Neural cell (in vitro differentiated cells): ENCODE results near the gene GRIP1. TPM values are rescaled to one million over a fixed set of nuclear protein-coding genes. Genes with fewer than 3 reads are reported as not detected.

ENCODE experiments used
- H2AFZ ChIP-seq: fragments of 200-600, 300-800 bp; sonication (generic), shearing (Covaris generic); 2 replicates; pipeline ENCODE4 v1.6.0; 2014; ENCODE audit warnings: low read depth, mild to moderate bottlenecking, antibody characterized with exemption, low read length, moderate library complexity
- H3F3A ChIP-seq: fragments of 200-600 bp; shearing (Covaris generic); 2 replicates; pipeline ENCODE4 v1.6.1; 2016; ENCODE audit warnings: mild to moderate bottlenecking, moderate library complexity, mixed read lengths, antibody characterized with exemption, low read length; ENCODE audit not compliant: insufficient read depth, poor library complexity, severe bottlenecking
- H3K27ac ChIP-seq: fragments of 200-600, 300-800 bp; sonication (generic), shearing (Covaris generic); 2 replicates; pipeline ENCODE4 v1.5.1; 2014; ENCODE audit warnings: mild to moderate bottlenecking, low read length, moderate library complexity
- H3K27me3 ChIP-seq: fragments of 300-800, 200-600 bp; sonication (generic), shearing (Covaris generic); 2 replicates; pipeline ENCODE4 v1.6.0; 2014; ENCODE audit warnings: mild to moderate bottlenecking, low read depth, low read length, moderate library complexity; ENCODE audit not compliant: insufficient read depth
- H3K36me3 ChIP-seq: fragments of 300-800, 200-600 bp; sonication (generic), shearing (Covaris generic); 2 replicates; pipeline ENCODE4 v1.5.1; 2014; ENCODE audit warnings: mild to moderate bottlenecking, antibody characterized with exemption, low read length, moderate library complexity; ENCODE audit not compliant: insufficient read depth
- H3K4me2 ChIP-seq: fragments of 300-800, 200-600 bp; sonication (generic), shearing (Covaris generic); 2 replicates; pipeline ENCODE4 v1.6.0; 2014; ENCODE audit warnings: mild to moderate bottlenecking, low read length
- H3K4me3 ChIP-seq: fragments of 300-800, 200-600 bp; sonication (generic), shearing (Covaris generic); 2 replicates; pipeline ENCODE4 v1.5.1; 2014; ENCODE audit warnings: mild to moderate bottlenecking, low read length, moderate library complexity
- H3K79me2 ChIP-seq: fragments of 200-600 bp; shearing (Covaris generic); replicated peaks from 2 replicates; pipeline ENCODE4 v1.6.0; 2014; ENCODE audit warnings: mild to moderate bottlenecking, low read length, moderate library complexity; ENCODE audit not compliant: insufficient read depth
- H3K9ac ChIP-seq: fragments of 300-800, 200-600 bp; sonication (generic), shearing (Covaris generic); 2 replicates; pipeline ENCODE4 v1.6.1; 2016; ENCODE audit warnings: mild to moderate bottlenecking, low read length, mixed read lengths
- H3K9me2 ChIP-seq: fragments of 200-600 bp; shearing (Covaris generic); 2 replicates; pipeline ENCODE4 v1.6.1; 2016; ENCODE audit warnings: mild to moderate bottlenecking, low read length, mixed read lengths; ENCODE audit not compliant: insufficient read depth
- H3K9me3 ChIP-seq: fragments of 200-600, 300-800 bp; sonication (generic), shearing (Covaris generic); 2 replicates; pipeline ENCODE4 v1.6.1; 2016; ENCODE audit warnings: mild to moderate bottlenecking, mixed run types, low read length, moderate library complexity, mixed read lengths
- H4K20me1 ChIP-seq: fragments of 200-600 bp; shearing (Covaris generic); 2 replicates; pipeline ENCODE4 v1.6.1; 2016; ENCODE audit warnings: mild to moderate bottlenecking, mixed run types; ENCODE audit not compliant: insufficient read depth
- EP300 ChIP-seq: fragments of 450-650 bp; conservative IDR thresholded peaks from 2 replicates; pipeline ENCODE4 v1.6.1; 2014; ENCODE audit warnings: antibody characterized with exemption, mild to moderate bottlenecking, moderate library complexity; ENCODE audit not compliant: poor library complexity, severe bottlenecking
- EZH2 ChIP-seq: fragments of 200-600, 300-800 bp; shearing (Covaris generic), sonication (generic); IDR thresholded peaks from 2 replicates; pipeline ENCODE4 v1.6.1; 2014; ENCODE audit warnings: antibody characterized with exemption, low read length, borderline replicate concordance, mild to moderate bottlenecking; ENCODE audit not compliant: insufficient read depth, poor library complexity, severe bottlenecking
- POLR2AphosphoS5 ChIP-seq: IDR thresholded peaks from 2 replicates; pipeline ENCODE4 v1.6.1; 2012
- RAD21 ChIP-seq: fragments of 450-650 bp; conservative IDR thresholded peaks from 2 replicates; pipeline ENCODE4 v1.6.1; 2014; ENCODE audit warnings: antibody characterized with exemption, mild to moderate bottlenecking, moderate library complexity
- polyA plus RNA-seq: library from polyadenylated mRNA; depleted of rRNA; stranded (reverse); fragments of >200 nt; gene quantifications from 2 replicates; pipeline ENCODE4 v1.2.3, GENCODE V29; 2014
- TF ChIP-seq, protein P1 (sequence below): IDR thresholded peaks from 2 replicates; pipeline ENCODE4 v1.6.1; 2012; ENCODE audit warnings: borderline replicate concordance
- TF ChIP-seq, protein P2 (sequence below): fragments of 450-650 bp; IDR thresholded peaks from 2 replicates; pipeline ENCODE4 v1.5.1; 2014; ENCODE audit warnings: antibody characterized with exemption, mild to moderate bottlenecking, moderate library complexity; ENCODE audit not compliant: poor library complexity, severe bottlenecking

Gene GRIP1
- polyA plus RNA-seq, 1 donor from 2014 or later = 41.1 TPM

GRCh38 chr12:66399911-66400306 is 279.0 kb downstream of the GRIP1 start:
- Histone ChIP-seq H3K4me2 (no peak overlapping the region), H3K79me2 (no peaks in the 10 kb centered on the region), H3K9ac (no peak overlapping the region), H3K27ac (no peak overlapping the region), H3K9me3 (no peaks in the 10 kb centered on the region), H3K27me3 (no peaks in the 10 kb centered on the region), H2AFZ (no peak overlapping the region), H4K20me1 (no peaks in the 10 kb centered on the region), H3K4me3 (no peak overlapping the region), H3F3A (no peaks in the 10 kb centered on the region), H3K36me3 (no peaks in the 10 kb centered on the region), H3K9me2 (no peaks in the 10 kb centered on the region)
- TF ChIP-seq, protein P1, sequence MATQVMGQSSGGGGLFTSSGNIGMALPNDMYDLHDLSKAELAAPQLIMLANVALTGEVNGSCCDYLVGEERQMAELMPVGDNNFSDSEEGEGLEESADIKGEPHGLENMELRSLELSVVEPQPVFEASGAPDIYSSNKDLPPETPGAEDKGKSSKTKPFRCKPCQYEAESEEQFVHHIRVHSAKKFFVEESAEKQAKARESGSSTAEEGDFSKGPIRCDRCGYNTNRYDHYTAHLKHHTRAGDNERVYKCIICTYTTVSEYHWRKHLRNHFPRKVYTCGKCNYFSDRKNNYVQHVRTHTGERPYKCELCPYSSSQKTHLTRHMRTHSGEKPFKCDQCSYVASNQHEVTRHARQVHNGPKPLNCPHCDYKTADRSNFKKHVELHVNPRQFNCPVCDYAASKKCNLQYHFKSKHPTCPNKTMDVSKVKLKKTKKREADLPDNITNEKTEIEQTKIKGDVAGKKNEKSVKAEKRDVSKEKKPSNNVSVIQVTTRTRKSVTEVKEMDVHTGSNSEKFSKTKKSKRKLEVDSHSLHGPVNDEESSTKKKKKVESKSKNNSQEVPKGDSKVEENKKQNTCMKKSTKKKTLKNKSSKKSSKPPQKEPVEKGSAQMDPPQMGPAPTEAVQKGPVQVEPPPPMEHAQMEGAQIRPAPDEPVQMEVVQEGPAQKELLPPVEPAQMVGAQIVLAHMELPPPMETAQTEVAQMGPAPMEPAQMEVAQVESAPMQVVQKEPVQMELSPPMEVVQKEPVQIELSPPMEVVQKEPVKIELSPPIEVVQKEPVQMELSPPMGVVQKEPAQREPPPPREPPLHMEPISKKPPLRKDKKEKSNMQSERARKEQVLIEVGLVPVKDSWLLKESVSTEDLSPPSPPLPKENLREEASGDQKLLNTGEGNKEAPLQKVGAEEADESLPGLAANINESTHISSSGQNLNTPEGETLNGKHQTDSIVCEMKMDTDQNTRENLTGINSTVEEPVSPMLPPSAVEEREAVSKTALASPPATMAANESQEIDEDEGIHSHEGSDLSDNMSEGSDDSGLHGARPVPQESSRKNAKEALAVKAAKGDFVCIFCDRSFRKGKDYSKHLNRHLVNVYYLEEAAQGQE = no peak
- TF ChIP-seq EZH2 (no peak), RAD21 (no peak), EP300 (no peak), POLR2AphosphoS5 (no peak)
- TF ChIP-seq, protein P2, sequence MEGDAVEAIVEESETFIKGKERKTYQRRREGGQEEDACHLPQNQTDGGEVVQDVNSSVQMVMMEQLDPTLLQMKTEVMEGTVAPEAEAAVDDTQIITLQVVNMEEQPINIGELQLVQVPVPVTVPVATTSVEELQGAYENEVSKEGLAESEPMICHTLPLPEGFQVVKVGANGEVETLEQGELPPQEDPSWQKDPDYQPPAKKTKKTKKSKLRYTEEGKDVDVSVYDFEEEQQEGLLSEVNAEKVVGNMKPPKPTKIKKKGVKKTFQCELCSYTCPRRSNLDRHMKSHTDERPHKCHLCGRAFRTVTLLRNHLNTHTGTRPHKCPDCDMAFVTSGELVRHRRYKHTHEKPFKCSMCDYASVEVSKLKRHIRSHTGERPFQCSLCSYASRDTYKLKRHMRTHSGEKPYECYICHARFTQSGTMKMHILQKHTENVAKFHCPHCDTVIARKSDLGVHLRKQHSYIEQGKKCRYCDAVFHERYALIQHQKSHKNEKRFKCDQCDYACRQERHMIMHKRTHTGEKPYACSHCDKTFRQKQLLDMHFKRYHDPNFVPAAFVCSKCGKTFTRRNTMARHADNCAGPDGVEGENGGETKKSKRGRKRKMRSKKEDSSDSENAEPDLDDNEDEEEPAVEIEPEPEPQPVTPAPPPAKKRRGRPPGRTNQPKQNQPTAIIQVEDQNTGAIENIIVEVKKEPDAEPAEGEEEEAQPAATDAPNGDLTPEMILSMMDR = no peak

DNA sequence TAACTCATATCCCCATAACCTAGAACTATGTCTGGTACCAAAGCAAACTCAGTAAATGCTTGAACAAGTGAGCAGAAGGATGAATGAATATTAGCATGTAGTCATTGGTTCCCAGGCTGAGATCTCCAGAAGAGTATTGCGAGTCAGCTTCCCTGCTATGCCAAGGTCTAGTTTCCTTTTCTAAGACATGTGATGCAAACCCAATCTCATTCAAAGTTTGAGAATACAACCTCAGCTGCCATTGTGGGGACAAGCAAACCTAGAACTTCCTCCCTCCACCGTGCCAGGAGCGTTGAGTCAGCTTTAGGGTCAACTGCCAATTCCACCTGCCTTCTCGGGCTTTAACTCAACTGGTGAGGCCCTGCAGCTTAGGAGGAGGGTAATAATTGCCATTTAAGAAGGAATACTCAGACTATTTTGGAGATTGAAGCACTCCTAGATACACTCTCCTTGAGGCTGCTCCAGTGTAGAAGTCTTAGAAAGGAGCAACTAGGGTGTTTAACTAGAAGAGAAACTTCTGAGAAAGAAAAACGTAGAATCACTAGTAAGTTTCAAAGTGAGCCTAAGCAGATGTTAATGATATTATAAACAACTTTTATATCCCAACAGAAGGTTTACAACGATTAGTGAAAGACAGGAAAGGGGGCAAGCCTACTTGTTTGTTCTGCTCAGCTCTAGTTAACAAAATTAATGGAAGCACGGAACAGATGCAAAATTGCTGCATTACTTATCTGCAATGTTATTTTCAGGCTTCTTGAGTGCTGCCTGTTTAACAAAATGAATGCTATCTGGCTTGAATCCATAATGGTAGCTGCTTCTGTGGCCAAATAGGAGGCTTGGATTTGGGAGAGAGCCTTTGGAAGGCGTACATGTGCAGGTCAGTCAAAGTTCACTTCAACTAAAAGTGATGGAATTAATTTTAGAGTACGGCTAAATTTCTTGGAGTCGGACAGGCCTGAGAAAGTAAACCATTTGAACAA is 279.7 kb downstream of the GRIP1 start:
- no peaks in the 10 kb centered on the region for H3K9me2 ChIP-seq
- no peak for TF ChIP-seq POLR2AphosphoS5
- H3K4me2 ChIP-seq = no peak overlapping the region

More for the DNA sequence above, 279.7 kb downstream of the GRIP1 start:
- H2AFZ ChIP-seq = no peak overlapping the region
- no peaks in the 10 kb centered on the region for H3K27me3 ChIP-seq
- no peaks in the 10 kb centered on the region for H3F3A ChIP-seq
- no peaks in the 10 kb centered on the region for H4K20me1 ChIP-seq
- no peak overlapping the region for H3K4me3 ChIP-seq
- no peaks in the 10 kb centered on the region for H3K36me3 ChIP-seq
- H3K9me3 ChIP-seq = no peaks in the 10 kb centered on the region
- no peak overlapping the region for H3K27ac ChIP-seq
- no peak overlapping the region for H3K9ac ChIP-seq
- no peaks in the 10 kb centered on the region for H3K79me2 ChIP-seq
